ENCODE results near the gene DDX54. TPM values are rescaled to one million over a fixed set of nuclear protein-coding genes. Genes with fewer than 3 reads are reported as not detected.

Gene DDX54
- total RNA-seq, 2 donors from 2014 or later = 27.3 to 84.2 TPM

DNA sequence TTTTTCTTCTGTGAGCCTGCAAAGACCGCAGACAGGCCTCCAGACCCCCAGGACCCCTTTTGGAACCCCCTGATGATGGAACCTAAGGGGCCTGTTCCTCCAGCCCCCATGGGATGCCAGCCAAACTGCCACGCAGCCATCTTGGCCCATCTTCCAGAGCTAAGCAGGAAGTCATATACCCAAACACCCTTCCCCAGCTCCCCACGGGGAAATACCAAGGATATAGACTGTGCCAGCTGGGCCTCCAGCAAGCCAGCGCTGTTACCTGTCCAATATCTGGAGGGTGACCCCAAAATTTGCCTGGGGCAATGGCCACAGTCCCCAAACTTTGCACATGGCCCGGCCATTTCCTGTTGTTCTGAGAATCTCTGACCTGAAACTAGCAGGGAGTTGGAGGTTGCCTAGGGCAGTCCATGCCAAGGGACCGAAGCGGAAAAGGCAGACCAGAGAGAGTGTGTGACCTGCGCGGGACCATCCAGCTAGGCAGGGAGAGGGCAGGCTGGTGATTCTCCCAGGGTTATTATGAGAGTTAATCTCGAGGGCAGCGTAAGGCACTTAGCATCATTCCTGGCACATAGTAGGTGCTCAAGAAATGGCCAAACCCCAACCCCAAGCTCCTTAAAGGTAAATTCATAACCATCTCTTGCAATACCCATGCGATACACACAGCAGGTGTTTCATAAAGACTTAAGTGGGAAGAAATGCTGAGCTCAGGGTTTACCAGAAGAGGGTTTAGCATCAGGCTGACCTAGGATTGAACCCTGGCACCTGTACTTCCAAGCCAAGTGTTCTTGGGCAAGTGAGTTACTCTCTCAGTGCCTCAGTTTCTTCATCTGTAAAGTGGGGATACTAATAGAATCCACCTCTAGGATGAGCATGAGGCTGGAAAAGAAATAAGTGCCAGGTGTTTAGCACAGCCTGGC is 47.2 kb downstream of the DDX54 start:
- ATAC-seq (ENCODE audit: insufficient number of reproducible peaks, low FRiP score, low read depth) = no peak
- Histone ChIP-seq H3K27me3 (replicated peaks; ENCODE audit: insufficient read depth) (no peaks in the 10 kb centered on the region), H3K36me3 (no peaks in the 10 kb centered on the region), H3K4me3 (no peak overlapping the region), H3K27ac (no peak overlapping the region), H3K4me1 (ENCODE audit: control insufficient read depth in 1 of 2, low read depth in 2 of 2) (peaks cover 0 to 3% of the 10 kb centered on the region in 2 donors), H3K9me3 (no peaks in the 10 kb centered on the region)
- no peak for DNase-seq (ENCODE audit: low spot score)
- TF ChIP-seq, protein P1, sequence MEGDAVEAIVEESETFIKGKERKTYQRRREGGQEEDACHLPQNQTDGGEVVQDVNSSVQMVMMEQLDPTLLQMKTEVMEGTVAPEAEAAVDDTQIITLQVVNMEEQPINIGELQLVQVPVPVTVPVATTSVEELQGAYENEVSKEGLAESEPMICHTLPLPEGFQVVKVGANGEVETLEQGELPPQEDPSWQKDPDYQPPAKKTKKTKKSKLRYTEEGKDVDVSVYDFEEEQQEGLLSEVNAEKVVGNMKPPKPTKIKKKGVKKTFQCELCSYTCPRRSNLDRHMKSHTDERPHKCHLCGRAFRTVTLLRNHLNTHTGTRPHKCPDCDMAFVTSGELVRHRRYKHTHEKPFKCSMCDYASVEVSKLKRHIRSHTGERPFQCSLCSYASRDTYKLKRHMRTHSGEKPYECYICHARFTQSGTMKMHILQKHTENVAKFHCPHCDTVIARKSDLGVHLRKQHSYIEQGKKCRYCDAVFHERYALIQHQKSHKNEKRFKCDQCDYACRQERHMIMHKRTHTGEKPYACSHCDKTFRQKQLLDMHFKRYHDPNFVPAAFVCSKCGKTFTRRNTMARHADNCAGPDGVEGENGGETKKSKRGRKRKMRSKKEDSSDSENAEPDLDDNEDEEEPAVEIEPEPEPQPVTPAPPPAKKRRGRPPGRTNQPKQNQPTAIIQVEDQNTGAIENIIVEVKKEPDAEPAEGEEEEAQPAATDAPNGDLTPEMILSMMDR (IDR thresholded peaks at IDR 0.05) = no peak

DNA sequence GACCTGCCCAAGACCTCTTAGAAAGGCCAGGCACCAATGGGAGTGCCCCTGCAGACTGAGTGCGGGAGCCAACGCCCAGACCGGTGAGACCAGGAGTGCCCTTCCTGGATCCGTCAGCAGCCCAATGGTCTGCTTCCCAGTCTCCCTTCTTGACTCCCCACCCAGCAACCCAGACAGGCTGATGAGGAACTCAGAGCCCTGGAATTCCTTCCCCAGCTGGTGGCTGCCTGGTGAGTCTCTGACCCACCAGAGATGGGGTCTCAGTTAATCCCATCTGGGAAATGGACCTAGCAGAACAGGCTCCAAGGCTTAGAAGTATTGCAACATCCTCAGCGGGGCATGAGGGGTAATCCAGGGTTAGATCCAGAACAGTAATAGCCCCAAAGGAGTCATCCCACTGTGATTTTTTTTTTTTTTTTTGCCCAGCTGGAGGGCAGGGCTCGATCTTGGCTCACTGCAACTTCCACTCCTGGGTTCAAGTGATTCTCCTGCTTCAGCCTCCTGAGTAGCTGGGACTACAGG is 48.2 kb downstream of the DDX54 start:
- Histone ChIP-seq H3K27me3 (replicated peaks; ENCODE audit: insufficient read depth) (no peaks in the 10 kb centered on the region), H3K4me3 (no peak overlapping the region), H3K27ac (no peak overlapping the region), H3K9me3 (no peaks in the 10 kb centered on the region), H3K4me1 (ENCODE audit: control insufficient read depth in 1 of 2, low read depth in 2 of 2) (peaks cover 0 to 3% of the 10 kb centered on the region in 2 donors), H3K36me3 (no peaks in the 10 kb centered on the region)
- ATAC-seq (ENCODE audit: insufficient number of reproducible peaks, low FRiP score, low read depth) = no peak
- no peak for DNase-seq (ENCODE audit: low spot score)
- TF ChIP-seq, protein P1 (IDR thresholded peaks at IDR 0.05) = no peak

DNA sequence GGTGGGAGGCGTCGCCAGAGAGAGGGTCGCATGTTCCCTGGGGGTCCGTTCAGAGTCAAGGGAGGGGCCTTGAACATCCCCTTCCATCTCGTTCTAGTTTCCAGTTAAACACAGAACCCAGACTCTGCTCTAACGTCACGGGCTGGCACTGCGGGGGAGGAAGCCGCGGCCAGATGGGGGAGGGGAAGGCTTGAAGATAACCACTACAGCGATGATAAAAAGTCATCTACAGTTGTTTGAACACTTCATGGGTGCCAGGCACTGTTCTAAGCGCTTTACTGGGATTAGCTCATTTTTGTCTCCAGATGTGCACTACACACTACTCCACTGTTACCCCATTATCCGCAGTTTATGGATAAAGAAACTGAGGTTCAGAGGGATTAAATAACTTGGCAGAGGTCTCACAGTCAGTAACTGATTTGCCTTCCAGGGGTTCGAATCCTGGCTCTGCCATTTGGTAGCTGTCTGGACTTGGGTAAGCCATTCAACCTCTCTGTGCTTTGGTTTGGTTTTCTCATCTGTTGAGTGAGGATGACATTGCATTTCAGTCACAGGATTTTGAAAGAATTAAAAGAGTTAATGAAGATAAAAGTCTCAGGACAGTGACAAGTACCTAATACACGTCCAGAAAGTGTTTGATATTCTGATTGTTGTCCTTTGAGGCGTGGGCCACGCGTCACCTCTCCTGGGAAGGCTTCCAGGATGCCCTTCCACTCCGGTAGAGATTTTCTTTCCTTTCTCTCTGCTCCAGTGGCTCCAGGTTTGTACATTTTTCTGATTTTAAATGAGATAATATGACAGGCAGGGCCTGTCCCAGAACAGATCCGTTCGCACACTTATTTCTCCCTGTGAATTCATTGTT is 48.9 kb downstream of the DDX54 start:
- TF ChIP-seq, protein P1 (IDR thresholded peaks at IDR 0.05) = no peak
- H3K4me3 ChIP-seq = no peak overlapping the region
- ATAC-seq (ENCODE audit: insufficient number of reproducible peaks, low FRiP score, low read depth) (no peak), DNase-seq (ENCODE audit: low spot score) (no peak)
- H3K27me3 ChIP-seq (replicated peaks; ENCODE audit: insufficient read depth) = no peaks in the 10 kb centered on the region
- H3K27ac ChIP-seq = no peak overlapping the region
- no peaks in the 10 kb centered on the region for H3K36me3 ChIP-seq
- H3K4me1 ChIP-seq (ENCODE audit: control insufficient read depth in 1 of 2, low read depth in 2 of 2) = peaks cover 0 to 3% of the 10 kb centered on the region in 2 donors
- H3K9me3 ChIP-seq = no peaks in the 10 kb centered on the region

DNA sequence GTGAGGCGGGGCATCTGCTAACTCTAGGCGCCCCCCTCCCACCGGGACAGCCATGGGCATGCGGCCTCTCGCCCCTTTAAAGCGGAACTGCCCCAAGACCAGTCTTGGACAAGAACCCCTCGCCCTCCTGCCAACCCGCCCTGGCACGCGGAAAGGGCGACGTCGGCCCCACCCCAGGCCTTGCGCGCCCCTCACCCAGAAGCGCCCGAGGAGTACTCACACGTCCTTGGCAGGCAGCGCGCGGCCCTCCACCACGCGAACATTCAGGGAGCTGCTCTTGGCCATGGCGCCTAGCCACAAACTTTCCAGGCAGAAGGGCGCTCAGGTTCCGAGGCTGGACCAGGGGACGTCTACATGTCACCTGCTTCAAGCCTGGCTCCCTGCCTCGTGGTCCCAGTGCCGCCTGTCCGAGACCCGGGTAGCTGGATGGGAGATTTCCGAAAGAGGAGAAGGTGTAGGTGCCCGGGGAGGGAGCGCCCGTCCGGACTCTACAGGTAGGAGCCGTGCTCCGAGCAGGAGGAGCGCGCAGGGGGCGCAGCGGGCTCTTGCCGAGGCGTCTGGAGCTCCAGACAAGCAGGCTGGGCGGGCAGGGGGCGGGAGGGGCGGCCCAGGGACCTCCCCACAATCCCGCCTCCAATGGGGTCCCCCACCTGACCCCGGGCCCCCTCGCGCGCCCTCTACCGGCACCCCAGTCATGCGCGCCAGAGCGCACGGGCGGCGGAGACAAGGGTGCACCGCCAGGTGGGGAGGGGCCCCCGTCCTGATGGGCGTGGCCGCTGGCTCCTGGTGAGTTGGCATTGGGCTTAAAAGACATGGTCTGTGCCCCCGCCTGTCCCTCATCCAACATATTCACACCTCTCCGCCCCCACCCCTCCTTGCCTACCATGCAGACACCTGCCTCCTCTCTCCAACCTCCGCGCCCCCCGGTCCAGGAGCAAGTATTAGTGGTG is 49.8 kb downstream of the DDX54 start, which contains the start of gene RASAL1:
Gene RASAL1 (minus strand): TSS at position 584 of the 950 bp plus-strand sequence. CDS start 299 bp downstream, at position 285.
- ATAC-seq (ENCODE audit: insufficient number of reproducible peaks, low FRiP score, low read depth) = no peak
- TF ChIP-seq, protein P1 (IDR thresholded peaks at IDR 0.05) = no peak
- peaks cover 0 to 3% of the 10 kb centered on the region in 2 donors for H3K4me1 ChIP-seq (ENCODE audit: control insufficient read depth in 1 of 2, low read depth in 2 of 2)
- no peak for DNase-seq (ENCODE audit: low spot score)
- H3K4me3 ChIP-seq = no peak within 1 kb of the TSS
- no peak within 1 kb of the TSS for H3K27ac ChIP-seq
- no peaks in the 10 kb centered on the region for H3K27me3 ChIP-seq (replicated peaks; ENCODE audit: insufficient read depth)
- no peaks in the 10 kb centered on the region for H3K9me3 ChIP-seq
- no peaks in the 10 kb centered on the region for H3K36me3 ChIP-seq

All from thoracic aorta (tissue), 2 donors.